H1 (cell line): ENCODE results near the gene MYORG. TPM values are rescaled to one million over a fixed set of nuclear protein-coding genes. Genes with fewer than 3 reads are reported as not detected.

ENCODE experiments used
- CTCF ChIA-PET: fragments of 300-600 bp; sonication (Branson Sonifier 250); formaldehyde crosslinking; loops from one replicate; lab custom pipeline; 2021; ENCODE audit not compliant: partially characterized antibody; lab: Charles Lee
- POLR2A ChIA-PET: fragments of 300-600 bp; sonication (Branson Sonifier 250); formaldehyde crosslinking; loops from one replicate; lab custom pipeline; 2021; ENCODE audit warnings: inconsistent platforms; ENCODE audit not compliant: partially characterized antibody; lab: Charles Lee
- DNase-seq, 2 experiments: peaks; one replicate each; pipeline versions ENCODE4 v3.0.0 to v3.0.0-alpha.2; 2010 to 2022; ENCODE audit warnings: low spot score in 2 of 2, low read depth in 1 of 2, mixed read lengths in 1 of 2
- FAIRE-seq: peaks from 2 replicates; lab custom pipeline; 2011; peaks lifted over from hg19 to GRCh38; lab: Jason Lieb, UNC
- H2AFZ ChIP-seq: 2 replicates; pipeline ENCODE4 v1.8.1; 2012; ENCODE audit warnings: low read length, inconsistent platforms
- H2AK5ac ChIP-seq: 2 replicates; pipeline ENCODE4 v1.6.1; 2013; ENCODE audit warnings: low read depth, low read length
- H2BK120ac ChIP-seq: replicated peaks from 2 replicates; pipeline ENCODE3; 2013; ENCODE audit warnings: low read depth, low read length, inconsistent platforms
- H2BK12ac ChIP-seq: 2 replicates; pipeline ENCODE4 v1.6.1; 2013; ENCODE audit warnings: low read depth, low read length
- H2BK15ac ChIP-seq: 2 replicates; pipeline ENCODE4 v1.6.1; 2013; ENCODE audit warnings: low read length
- H2BK20ac ChIP-seq: 2 replicates; pipeline ENCODE4 v1.6.1; 2013; ENCODE audit warnings: low read length
- H2BK5ac ChIP-seq: 2 replicates; pipeline ENCODE4 v1.6.1; 2013; ENCODE audit warnings: low read depth, low read length
- H3K14ac ChIP-seq: 2 replicates; pipeline ENCODE4 v1.6.1; 2013; ENCODE audit warnings: inconsistent platforms; ENCODE audit not compliant: insufficient read length
- H3K18ac ChIP-seq: 2 replicates; pipeline ENCODE4 v1.6.1; 2013; ENCODE audit warnings: low read length; ENCODE audit errors: extremely low read depth
- H3K23ac ChIP-seq: 2 replicates; pipeline ENCODE4 v1.6.1; 2013; ENCODE audit warnings: inconsistent platforms; ENCODE audit not compliant: insufficient read length
- H3K23me2 ChIP-seq: 2 replicates; pipeline ENCODE4 v1.6.1; 2013; ENCODE audit warnings: low read depth, low read length
- H3K27ac ChIP-seq: 2 replicates; pipeline ENCODE4 v1.6.1; 2011; ENCODE audit warnings: low read depth, low read length, inconsistent platforms
- H3K27me3 ChIP-seq, 4 experiments: replicated peaks in 1 of 4; 1 replicate in 1 of 4; 2 replicates in 3 of 4; pipeline versions ENCODE4 v1.6.1 to v1.8.1; 2011 to 2013; ENCODE audit warnings: low read length in 3 of 4, mild to moderate bottlenecking in 3 of 4, inconsistent platforms in 2 of 4, mixed read lengths in 2 of 4, moderate library complexity in 1 of 4; ENCODE audit not compliant: control insufficient read depth in 3 of 4, insufficient read depth in 3 of 4; ENCODE audit errors: extremely low read depth in 1 of 4
- H3K36me3 ChIP-seq, 4 experiments: 2 replicates each; pipeline versions ENCODE4 v1.6.1 to v1.8.1; 2011 to 2013; ENCODE audit warnings: mild to moderate bottlenecking in 4 of 4, low read length in 3 of 4, moderate library complexity in 2 of 4, control low read depth in 1 of 4, inconsistent platforms in 1 of 4; ENCODE audit not compliant: insufficient read depth in 4 of 4, control insufficient read depth in 2 of 4
- H3K4ac ChIP-seq: replicated peaks from 2 replicates; pipeline ENCODE3; 2013; ENCODE audit warnings: low read length, low read depth, mixed read lengths, inconsistent platforms; ENCODE audit not compliant: insufficient read length
- H3K4me1 ChIP-seq, 4 experiments: replicated peaks in 1 of 4; 1 replicate in 1 of 4; 2 replicates in 3 of 4; pipeline versions ENCODE4 v1.6.1 to v1.8.1; 2011 to 2013; ENCODE audit warnings: low read length in 3 of 4, inconsistent platforms in 2 of 4, mixed read lengths in 1 of 4; ENCODE audit not compliant: insufficient read depth in 4 of 4, control insufficient read depth in 3 of 4
- H3K4me2 ChIP-seq, 2 experiments: 2 replicates each; pipeline versions ENCODE4 v1.6.1 to v1.8.1; 2011 to 2013; ENCODE audit warnings: low read depth in 2 of 2, low read length in 2 of 2, control low read depth in 1 of 2, inconsistent platforms in 1 of 2, mild to moderate bottlenecking in 1 of 2; ENCODE audit not compliant: insufficient read depth in 1 of 2
- H3K4me3 ChIP-seq, 4 experiments: fragments of 200-600, 300-600 bp in 1 of 4; sonication (generic), shearing (Covaris generic), sonication (Bioruptor Twin) in 1 of 4; 2 replicates each; pipeline versions ENCODE4 v1.5.1 to v1.8.1; 2011 to 2016; ENCODE audit warnings: low read length in 4 of 4, low read depth in 3 of 4, control low read depth in 2 of 4, inconsistent platforms in 2 of 4, mild to moderate bottlenecking in 2 of 4, mixed read lengths in 1 of 4, moderate library complexity in 1 of 4; ENCODE audit not compliant: insufficient read depth in 2 of 4; ENCODE audit errors: extremely low read depth in 1 of 4
- H3K56ac ChIP-seq: replicated peaks from 2 replicates; pipeline ENCODE3; 2013; ENCODE audit warnings: low read depth, mild to moderate bottlenecking, mixed read lengths, low read length, inconsistent platforms; ENCODE audit not compliant: insufficient read length
- H3K79me1 ChIP-seq: 2 replicates; pipeline ENCODE4 v1.6.1; 2013; ENCODE audit warnings: low read depth, low read length, control low read depth
- H3K79me2 ChIP-seq, 2 experiments: 2 replicates each; pipeline versions ENCODE4 v1.6.1 to v1.8.1; 2012 to 2013; ENCODE audit warnings: low read length in 2 of 2, mild to moderate bottlenecking in 2 of 2, inconsistent platforms in 1 of 2; ENCODE audit not compliant: insufficient read depth in 2 of 2, control insufficient read depth in 1 of 2
- H3K9ac ChIP-seq, 4 experiments: replicated peaks in 1 of 4; 1 replicate in 1 of 4; 2 replicates in 3 of 4; pipeline versions ENCODE4 v1.6.1 to v1.8.1; 2011 to 2013; ENCODE audit warnings: low read depth in 3 of 4, low read length in 3 of 4, control low read depth in 2 of 4, mild to moderate bottlenecking in 2 of 4, moderate library complexity in 2 of 4, inconsistent platforms in 1 of 4; ENCODE audit errors: extremely low read depth in 1 of 4
- H3K9me3 ChIP-seq, 2 experiments: 2 replicates each; pipeline versions ENCODE4 v1.6.1 to v1.8.1; 2012 to 2013; ENCODE audit warnings: mild to moderate bottlenecking in 2 of 2, moderate library complexity in 2 of 2, control low read depth in 1 of 2, inconsistent platforms in 1 of 2, low read depth in 1 of 2, low read length in 1 of 2, mixed read lengths in 1 of 2; ENCODE audit not compliant: insufficient read depth in 2 of 2
- H4K20me1 ChIP-seq, 2 experiments: replicated peaks in 1 of 2; 2 replicates each; pipeline versions ENCODE3 to v1.8.1; 2011 to 2013; ENCODE audit warnings: inconsistent platforms in 2 of 2, low read length in 2 of 2, mild to moderate bottlenecking in 1 of 2; ENCODE audit not compliant: insufficient read depth in 2 of 2, control insufficient read depth in 1 of 2
- H4K5ac ChIP-seq: 2 replicates; pipeline ENCODE4 v1.6.1; 2013; ENCODE audit warnings: low read length, low read depth, mixed read lengths, inconsistent platforms; ENCODE audit not compliant: insufficient read length
- H4K8ac ChIP-seq: 2 replicates; pipeline ENCODE4 v1.8.0; 2013; ENCODE audit warnings: mild to moderate bottlenecking, moderate library complexity, low read length, inconsistent platforms; ENCODE audit not compliant: insufficient read depth; ENCODE audit errors: extremely low read depth
- H4K91ac ChIP-seq: replicated peaks from 2 replicates; pipeline ENCODE3; 2013; ENCODE audit warnings: low read length, mixed read lengths, inconsistent platforms; ENCODE audit not compliant: insufficient read length
- CBX5 ChIP-seq: fragments of 300-800, 300-1000 bp; sonication (generic); IDR thresholded peaks from 2 replicates; pipeline ENCODE4 v1.7.1; 2016; ENCODE audit warnings: antibody characterized with exemption, low read length, low read depth
- EGR1 ChIP-seq: IDR thresholded peaks from 2 replicates; pipeline ENCODE4 v1.6.1; 2011; ENCODE audit warnings: low read depth, low read length, borderline replicate concordance
- FOSL1 ChIP-seq: IDR thresholded peaks from 2 replicates; pipeline ENCODE4 v1.6.1; 2011; ENCODE audit warnings: mild to moderate bottlenecking, low read depth, low read length, moderate library complexity; ENCODE audit not compliant: insufficient read depth
- KDM4A ChIP-seq: IDR thresholded peaks from one replicate; pipeline ENCODE4 v1.7.1; 2012; ENCODE audit warnings: low read depth, mild to moderate bottlenecking, moderate library complexity, low read length, inconsistent platforms; ENCODE audit not compliant: severe bottlenecking
- RAD21 ChIP-seq, 2 experiments: IDR thresholded peaks in 1 of 2; conservative IDR thresholded peaks in 1 of 2; 2 replicates each; pipeline ENCODE4 v1.6.1; 2011; ENCODE audit warnings: low read depth in 2 of 2, low read length in 2 of 2, improper control_type of control experiment in 1 of 2, inconsistent platforms in 1 of 2, mild to moderate bottlenecking in 1 of 2, moderate library complexity in 1 of 2
- SIN3A ChIP-seq, 2 experiments: IDR thresholded peaks in 1 of 2; conservative IDR thresholded peaks in 1 of 2; 2 replicates each; pipeline ENCODE4 v1.6.1; 2011 to 2012; ENCODE audit warnings: low read length in 2 of 2, improper control_type of control experiment in 1 of 2, low read depth in 1 of 2, mild to moderate bottlenecking in 1 of 2
- TAF7 ChIP-seq: optimal IDR thresholded peaks from 2 replicates; pipeline ENCODE3; 2011; ENCODE audit warnings: low read depth, mild to moderate bottlenecking, inconsistent platforms, low read length, moderate library complexity, borderline replicate concordance
- WGBS, 2 experiments: shearing (Covaris generic) in 1 of 2; methylation state at CpG; one replicate each; pipeline versions ENCODE4 v1.1.6 to v1.1.7; 2013 to 2015; ENCODE audit warnings: low lambda C conversion rate in 2 of 2, mixed read lengths in 2 of 2, inconsistent platforms in 1 of 2, low coverage in 1 of 2, missing lambda C conversion rate in 1 of 2; ENCODE audit not compliant: insufficient replicate concordance in 2 of 2, insufficient coverage in 1 of 2, insufficient read length in 1 of 2; ENCODE audit errors: extremely low coverage in 1 of 2, missing lambda C conversion rate in 1 of 2; 5-methylcytosine and 5-hydroxymethylcytosine counted together
- polyA plus RNA-seq, 7 experiments: library from polyadenylated mRNA; depleted of rRNA in 3 of 7; stranded (reverse) in 5 of 7; unstranded in 2 of 7; fragments of >200 nt in 5 of 7; fragments of 200-250 nt in 2 of 7; gene quantifications; 1 replicate in 5 of 7; 2 replicates in 1 of 7; 4 replicates in 1 of 7; pipeline versions ENCODE4 v1.2.1 to v1.2.3, GENCODE V29; 2011 to 2013; ENCODE audit warnings: missing spikeins in 2 of 7, mixed read lengths in 2 of 7
- total RNA-seq: library from RNA; stranded (reverse); fragmentation: NEBNext Ultra II Directional; extraction: Animal tissue kit (Norgen Biotek cat#: 25700); gene quantifications from 2 replicates; pipeline ENCODE4 v1.2.1, GENCODE V29; 2021

MYORG gene
- total and polyA plus RNA-seq, 2 of the 8 experiments (the other 6 are each of a cell fraction or from before 2014, with no cell fraction given): 1.2 to 5.9 TPM

- H2BK20ac ChIP-seq: no peak overlapping the region
- no peaks in the 10 kb centered on the region for H3K79me2 ChIP-seq
- no peaks in the 10 kb centered on the region for H4K20me1 ChIP-seq
- CTCF ChIA-PET: interaction anchor here (19.4 kb wide), 1 partner anchor 46 kb away, joined by 350 read pairs; no protein-coding TSS in a partner anchor
- no peaks in the 10 kb centered on the region for H3K9me3 ChIP-seq
- DNase-seq (no peak), FAIRE-seq (no peak)
- H3K4ac ChIP-seq: no peak overlapping the region
- no peak overlapping the region for H3K27ac ChIP-seq
- H3K36me3 ChIP-seq: no peaks in the 10 kb centered on the region; a peak in 1 of 8 replicates
- no peak overlapping the region for H2BK120ac ChIP-seq
- H2AK5ac ChIP-seq: no peak overlapping the region
- H3K18ac ChIP-seq: no peak overlapping the region
- no peak overlapping the region for H4K91ac ChIP-seq
- H4K8ac ChIP-seq: no peak overlapping the region
- H3K4me1 ChIP-seq: peaks cover 3 to 12% (median 4%) of the 10 kb centered on the region in 4 experiments; a peak in 6 of 7 replicates
- no peak overlapping the region for H2BK15ac ChIP-seq
- H3K79me1 ChIP-seq: no peaks in the 10 kb centered on the region
- no peak overlapping the region for H4K5ac ChIP-seq
- no peak overlapping the region for H3K9ac ChIP-seq
- POLR2A ChIA-PET: no interaction called here
- H3K4me3 ChIP-seq: no peak overlapping the region
- no peak for TF ChIP-seq RAD21 (IDR thresholded peaks at IDR 0.05 in 1 of 2, conservative IDR thresholded peaks at IDR 0.05 in 1 of 2; ENCODE audit: low read depth in 2 of 2, low read length in 2 of 2)
- TF ChIP-seq EGR1: no peak
- no peak for TF ChIP-seq KDM4A
- no peak for TF ChIP-seq SIN3A (conservative IDR thresholded peaks at IDR 0.05 in 1 of 2, IDR thresholded peaks at IDR 0.05 in 1 of 2; ENCODE audit: low read depth in 1 of 2, low read length in 2 of 2)
- no peak for TF ChIP-seq FOSL1
- no peak for TF ChIP-seq TAF7
- no peak for TF ChIP-seq CBX5
- H2BK12ac ChIP-seq: no peak overlapping the region
- peaks cover 20% of the 10 kb centered on the region for H3K23me2 ChIP-seq
- H2AFZ ChIP-seq: no peak overlapping the region
- peaks cover 3 to 31% (median 28%) of the 10 kb centered on the region in 4 experiments for H3K27me3 ChIP-seq
- H3K14ac ChIP-seq: no peak overlapping the region
- H3K56ac ChIP-seq: no peak overlapping the region
- no peak overlapping the region for H3K23ac ChIP-seq
- H2BK5ac ChIP-seq: no peak overlapping the region
- no peak overlapping the region for H3K4me2 ChIP-seq
- WGBS, 2 experiments: 86% methylated on average over 4 of the region's 4 CpGs; no CpG with 5 or more reads in 1 of the 2 experiments
Measured at GRCh38 chr9:34383904-34384303, 7.2 kb upstream of the MYORG start.
